GM19193 (cell line): ENCODE data around the gene RGPD4.

Experiments
- POLR2A ChIP-seq: IDR thresholded peaks from 4 replicates; pipeline ENCODE4 v1.6.1; 2011; ENCODE audit not compliant: insufficient read depth, insufficient read length; ENCODE audit errors: extremely low read depth

RGPD4 gene

GRCh38 chr2:107825206-107825563 is 1.5 kb upstream of the RGPD4 start:
- TF ChIP-seq POLR2A, result no peak

DNA sequence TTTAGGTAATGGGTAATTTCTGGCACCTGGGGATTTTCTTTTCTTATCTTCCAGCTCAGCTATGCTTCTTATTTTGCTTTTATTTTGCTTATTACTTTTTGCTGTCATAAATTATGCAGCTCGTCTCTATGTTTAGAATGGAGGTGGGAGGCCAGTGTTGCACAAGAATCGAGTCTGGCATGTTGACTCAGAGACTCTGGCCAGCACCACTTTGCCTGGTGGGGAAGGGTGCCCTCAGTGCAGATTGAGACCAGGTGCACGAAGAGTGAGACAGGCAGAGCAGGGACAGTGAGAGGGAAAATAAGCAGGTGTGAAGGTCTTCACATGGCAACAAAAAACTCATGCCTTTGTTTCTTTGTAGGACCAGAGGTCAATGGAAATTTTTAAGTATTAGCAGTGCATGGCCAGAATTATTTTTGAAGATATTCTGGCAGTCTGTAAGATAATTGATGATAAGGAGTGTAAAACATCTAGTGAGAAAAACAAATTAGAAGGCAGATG is 100.4 kb downstream of the RGPD4 start:
- no peak for TF ChIP-seq POLR2A

- no peak for TF ChIP-seq POLR2A
These were observed 104.7 kb downstream of the RGPD4 start for GRCh38 chr2:107931412-107931811.

GRCh38 chr2:107932488-107932887 is 105.8 kb downstream of the RGPD4 start:
- no peak for TF ChIP-seq POLR2A

GRCh38 chr2:107932979-107933378 is 106.3 kb downstream of the RGPD4 start:
- no peak for TF ChIP-seq POLR2A

GRCh38 chr2:107936433-107937359 is 110.0 kb downstream of the RGPD4 start:
- no peak for TF ChIP-seq POLR2A
